Common myeloid progenitor, CD34-positive (primary cell): ENCODE measurements around the gene BACH2.
A peak's percentile ranks its signal among the peaks of the same experiment; 100 is the strongest.

Experiments
- CTCF ChIA-PET: fragments of 350-600 bp; sonication (Branson Sonifier 250); formaldehyde crosslinking; loops from one replicate; lab custom pipeline; 2021; ENCODE audit warnings: antibody characterized with exemption; lab: Charles Lee
- POLR2A ChIA-PET: fragments of 350-600 bp; sonication (Branson Sonifier 250); formaldehyde crosslinking; loops from one replicate; lab custom pipeline; 2021; ENCODE audit warnings: antibody characterized with exemption; lab: Charles Lee
- DNase-seq, 3 donors: peaks; one replicate each; pipeline versions ENCODE4 v3.0.0 to v3.0.0-alpha.2; 2013
- H3K27ac ChIP-seq, 2 experiments: 1 replicate in 1 of 2; 2 replicates in 1 of 2; pipeline ENCODE4 v1.7.0; 2013; ENCODE audit warnings: inconsistent platforms in 2 of 2, low read length in 2 of 2, mild to moderate bottlenecking in 2 of 2, low read depth in 1 of 2, moderate library complexity in 1 of 2; ENCODE audit not compliant: severe bottlenecking in 2 of 2, insufficient read depth in 1 of 2, poor library complexity in 1 of 2
- H3K27me3 ChIP-seq, 5 experiments: replicated peaks in 2 of 5; 1 replicate in 3 of 5; 2 replicates in 2 of 5; pipeline versions ENCODE4 v1.6.1 to v1.7.0; 2013; ENCODE audit warnings: low read length in 4 of 5, mild to moderate bottlenecking in 2 of 5, moderate library complexity in 2 of 5, inconsistent platforms in 1 of 5; ENCODE audit not compliant: insufficient read depth in 5 of 5, control insufficient read depth in 4 of 5
- H3K36me3 ChIP-seq, 4 experiments: 1 replicate in 2 of 4; 2 replicates in 2 of 4; pipeline versions ENCODE4 v1.6.1 to v1.7.0; 2013; ENCODE audit warnings: low read length in 3 of 4, control low read depth in 1 of 4, mild to moderate bottlenecking in 1 of 4; ENCODE audit not compliant: control insufficient read depth in 4 of 4, insufficient read depth in 4 of 4
- H3K4me1 ChIP-seq, 4 experiments: 1 replicate in 3 of 4; 2 replicates in 1 of 4; pipeline versions ENCODE4 v1.6.1 to v1.7.1; 2013; ENCODE audit warnings: low read length in 3 of 4, mild to moderate bottlenecking in 3 of 4, control low read depth in 1 of 4, inconsistent platforms in 1 of 4, moderate library complexity in 1 of 4; ENCODE audit not compliant: control insufficient read depth in 4 of 4, insufficient read depth in 4 of 4; ENCODE audit errors: control extremely low read depth in 1 of 4
- H3K4me3 ChIP-seq, 7 experiments: 1 replicate in 4 of 7; 2 replicates in 3 of 7; pipeline versions ENCODE4 v1.5.1 to v1.7.0; 2013; ENCODE audit warnings: mild to moderate bottlenecking in 7 of 7, low read length in 6 of 7, moderate library complexity in 6 of 7, inconsistent platforms in 2 of 7, low read depth in 2 of 7, control low read depth in 1 of 7; ENCODE audit not compliant: insufficient read depth in 4 of 7, control insufficient read depth in 1 of 7; ENCODE audit errors: extremely low read depth in 1 of 7
- H3K9me3 ChIP-seq, 5 experiments: 1 replicate in 4 of 5; 2 replicates in 1 of 5; pipeline versions ENCODE4 v1.6.1 to v1.7.1; 2013; ENCODE audit warnings: low read length in 4 of 5, mild to moderate bottlenecking in 2 of 5, inconsistent platforms in 1 of 5, low read depth in 1 of 5, moderate library complexity in 1 of 5; ENCODE audit not compliant: control insufficient read depth in 4 of 5, insufficient read depth in 2 of 5; ENCODE audit errors: control extremely low read depth in 1 of 5
- WGBS: methylation state at CpG from one replicate; pipeline ENCODE4 v1.1.5; 2013; ENCODE audit not compliant: insufficient coverage; 5-methylcytosine and 5-hydroxymethylcytosine counted together

BACH2 gene

GRCh38 chr6:90183587-90184333 is 112.9 kb downstream of the BACH2 start:
- POLR2A ChIA-PET: no interaction called here
- H3K27ac ChIP-seq: no peak overlapping the region
- no CpG with 5 or more reads among the region's 3 CpGs for WGBS
- DNase-seq: no peak
- H3K27me3 ChIP-seq: no peaks in the 10 kb centered on the region
- peaks cover 41 to 51% (median 45%) of the 10 kb centered on the region in 4 experiments for H3K4me1 ChIP-seq
- H3K36me3 ChIP-seq: no peaks in the 10 kb centered on the region
- CTCF ChIA-PET: interaction anchor here (0.8 to 1.8 kb wide), 6 partner anchors 10 to 214 kb away, joined by 3 to 5 read pairs (median 3); no protein-coding TSS in a partner anchor
- H3K9me3 ChIP-seq: no peaks in the 10 kb centered on the region
- H3K4me3 ChIP-seq: no peak overlapping the region

GRCh38 chr6:90180526-90180925 is 116.1 kb downstream of the BACH2 start:
- POLR2A ChIA-PET: no interaction called here
- no peak for DNase-seq
- no peaks in the 10 kb centered on the region for H3K9me3 ChIP-seq
- H3K36me3 ChIP-seq: no peaks in the 10 kb centered on the region
- H3K4me1 ChIP-seq: peaks cover 31 to 54% (median 42%) of the 10 kb centered on the region in 4 experiments
- H3K27me3 ChIP-seq: no peaks in the 10 kb centered on the region
- CTCF ChIA-PET: interaction anchor here (0.6 to 1.0 kb wide), 2 partner anchors 210 to 295 kb away, joined by 3 read pairs; no protein-coding TSS in a partner anchor
- H3K27ac ChIP-seq: no peak overlapping the region
- no peak overlapping the region for H3K4me3 ChIP-seq

GRCh38 chr6:90179190-90180169 is 117.2 kb downstream of the BACH2 start:
- no peak overlapping the region for H3K27ac ChIP-seq
- H3K36me3 ChIP-seq: no peaks in the 10 kb centered on the region
- WGBS: no CpG with 5 or more reads among the region's 1 CpG
- no peak overlapping the region for H3K4me3 ChIP-seq
- CTCF ChIA-PET: interaction anchor here (0.6 to 1.2 kb wide), 6 partner anchors 16 to 296 kb away, joined by 3 read pairs; no protein-coding TSS in a partner anchor
- peaks cover 25 to 45% (median 33%) of the 10 kb centered on the region in 4 experiments for H3K4me1 ChIP-seq
- DNase-seq: peak in 2 of 3 donors; percentile 71 to 77
- POLR2A ChIA-PET: interaction anchor here (0.6 to 0.7 kb wide), 3 partner anchors 94 to 233 kb away, joined by 3 read pairs; no protein-coding TSS in a partner anchor
- H3K27me3 ChIP-seq: no peaks in the 10 kb centered on the region
- H3K9me3 ChIP-seq: no peaks in the 10 kb centered on the region

GRCh38 chr6:90178384-90178855 is 118.2 kb downstream of the BACH2 start:
- 17% methylated on average over 4 of the region's 4 CpGs for WGBS
- no peaks in the 10 kb centered on the region for H3K36me3 ChIP-seq
- ChIA-PET POLR2A (interaction anchor here (0.6 to 0.7 kb wide), 2 partner anchors 95 to 234 kb away, joined by 3 read pairs; no protein-coding TSS in a partner anchor), CTCF (interaction anchor here (0.5 to 2.0 kb wide), 16 partner anchors 8 to 710 kb away, joined by 3 to 14 read pairs (median 3); no protein-coding TSS in a partner anchor)
- H3K4me3 ChIP-seq: peak overlapping the region in 4 of 7 experiments; percentile 13 to 61 (median 41)
- H3K4me1 ChIP-seq: peaks cover 15 to 34% (median 23%) of the 10 kb centered on the region in 4 experiments
- peak in 2 of 3 donors; percentile 70 to 77 for DNase-seq
- H3K27me3 ChIP-seq: no peaks in the 10 kb centered on the region
- peak overlapping the region in 1 of 2 experiments; percentile 44 for H3K27ac ChIP-seq
- H3K9me3 ChIP-seq: no peaks in the 10 kb centered on the region

- 81% methylated on average over 7 of the region's 11 CpGs for WGBS
- peak overlapping the region in 4 of 7 experiments; percentile 13 to 61 (median 41) for H3K4me3 ChIP-seq
- ChIA-PET POLR2A (interaction anchor here (0.6 kb wide), 1 partner anchor 43 kb away, joined by 3 read pairs; no protein-coding TSS in a partner anchor), CTCF (interaction anchor here (0.5 to 2.0 kb wide), 17 partner anchors 8 to 710 kb away, joined by 3 to 14 read pairs (median 3); no protein-coding TSS in a partner anchor)
- peak overlapping the region in 1 of 2 experiments; percentile 44 for H3K27ac ChIP-seq
- no peak for DNase-seq
- H3K36me3 ChIP-seq: no peaks in the 10 kb centered on the region
- peaks cover 14 to 30% (median 21%) of the 10 kb centered on the region in 4 experiments for H3K4me1 ChIP-seq
- no peaks in the 10 kb centered on the region for H3K9me3 ChIP-seq
- no peaks in the 10 kb centered on the region for H3K27me3 ChIP-seq
Observed at GRCh38 chr6:90177544-90178383, 118.9 kb downstream of the BACH2 start.
